Measurements from ENCODE around the gene CCDC192.

Gene CCDC192

DNA sequence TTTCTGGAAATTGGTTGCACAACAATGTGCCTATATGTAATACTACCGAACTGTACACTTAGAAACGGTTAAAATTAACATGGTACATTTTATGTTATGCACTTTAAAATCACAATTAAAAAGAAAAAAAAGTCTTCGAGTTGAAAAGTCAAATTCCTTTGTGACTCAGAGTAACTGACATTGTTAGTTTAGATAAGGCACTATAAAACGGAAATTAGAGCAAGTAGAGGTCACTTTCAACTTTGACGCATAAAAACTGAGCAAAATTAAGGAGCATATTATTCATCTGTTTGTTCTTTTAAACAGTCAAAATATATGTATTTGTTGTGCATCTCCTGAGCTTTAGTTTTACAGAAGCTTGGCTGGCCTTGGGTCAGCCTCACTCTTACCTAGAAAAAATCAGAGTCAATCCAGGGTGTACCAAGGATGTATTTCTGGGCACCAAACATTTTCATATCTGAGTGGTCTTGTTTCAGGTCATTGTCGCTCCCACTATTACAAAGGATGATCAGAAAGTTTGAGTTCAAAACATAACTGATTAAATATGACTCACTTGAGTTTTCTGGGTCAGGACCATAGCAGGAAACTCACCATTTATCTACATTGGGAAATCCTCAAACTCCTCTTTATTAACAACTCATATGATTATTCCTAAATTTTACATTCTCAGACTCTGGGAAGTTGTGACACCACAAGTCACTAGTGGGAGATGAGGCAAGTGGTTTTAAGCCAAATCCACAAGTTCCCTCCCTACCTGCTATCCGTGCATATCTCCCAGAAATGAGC, 160.6 kb downstream of the CCDC192 start:
- Histone ChIP-seq H3K9ac (ENCODE audit: low read length in 2 of 2) (no peak overlapping the region), H3K27me3 (ENCODE audit: control insufficient read depth in 1 of 2, insufficient read depth in 2 of 2, low read length in 2 of 2) (no peaks in the 10 kb centered on the region), H3K4me3 (ENCODE audit: low read length in 2 of 2) (no peak overlapping the region), H3K9me3 (ENCODE audit: control insufficient read depth in 2 of 2, low read length in 2 of 2) (no peaks in the 10 kb centered on the region), H3K27ac (ENCODE audit: low read length) (no peak overlapping the region), H3K4me1 (ENCODE audit: control insufficient read depth, insufficient read depth, low read length) (peaks cover under 1% of the 10 kb centered on the region), H3K36me3 (ENCODE audit: control insufficient read depth in 2 of 2, insufficient read depth in 2 of 2, low read length in 2 of 2) (no peaks in the 10 kb centered on the region)

DNA sequence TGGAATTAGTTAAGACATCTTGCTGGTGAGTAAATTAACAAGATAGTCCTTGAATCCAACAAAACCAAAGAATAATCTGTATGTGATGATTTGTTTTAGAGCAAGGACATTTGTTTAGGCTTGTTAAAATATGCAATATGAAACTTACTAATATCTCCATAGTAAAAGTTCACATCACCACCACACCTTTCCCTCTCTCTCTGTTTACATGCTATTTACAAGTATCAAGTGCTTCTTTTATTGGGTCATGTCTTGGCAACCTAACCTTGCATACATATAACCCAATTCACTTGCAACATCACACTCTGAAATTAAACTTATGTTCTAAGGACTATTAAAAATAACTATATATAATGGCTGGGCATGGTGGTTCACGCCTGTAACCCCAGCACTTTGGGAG, 161.3 kb downstream of the CCDC192 start:
- no peaks in the 10 kb centered on the region for H3K36me3 ChIP-seq (ENCODE audit: control insufficient read depth in 2 of 2, insufficient read depth in 2 of 2, low read length in 2 of 2)
- no peak overlapping the region for H3K9ac ChIP-seq (ENCODE audit: low read length in 2 of 2)
- no peak overlapping the region for H3K27ac ChIP-seq (ENCODE audit: low read length)
- H3K9me3 ChIP-seq (ENCODE audit: control insufficient read depth in 2 of 2, low read length in 2 of 2), result no peaks in the 10 kb centered on the region
- no peak overlapping the region for H3K4me3 ChIP-seq (ENCODE audit: low read length in 2 of 2)
- H3K4me1 ChIP-seq (ENCODE audit: control insufficient read depth, insufficient read depth, low read length), result no peaks in the 10 kb centered on the region
- no peaks in the 10 kb centered on the region for H3K27me3 ChIP-seq (ENCODE audit: control insufficient read depth in 1 of 2, insufficient read depth in 2 of 2, low read length in 2 of 2)

DNA sequence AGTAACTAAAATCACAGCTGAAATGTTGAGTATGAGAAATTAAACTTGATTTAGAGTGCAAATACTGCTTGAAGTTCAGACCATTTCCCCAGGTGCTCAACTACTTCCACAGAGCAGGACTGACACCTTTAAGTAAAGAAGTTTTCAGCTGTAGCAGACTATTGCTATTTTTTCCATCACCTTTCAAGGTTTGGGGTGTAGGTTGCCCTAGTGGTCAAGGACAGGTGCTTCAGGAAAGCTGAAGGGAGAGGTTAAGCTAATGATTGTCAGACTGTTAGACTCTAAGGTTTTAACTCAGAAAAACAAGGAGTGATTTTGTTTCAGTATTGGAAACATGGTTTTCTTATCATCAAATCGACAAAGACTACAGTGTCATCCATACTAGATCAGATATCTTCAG, 162.1 kb downstream of the CCDC192 start:
- H3K27ac ChIP-seq (ENCODE audit: low read length), result no peak overlapping the region
- H3K4me3 ChIP-seq (ENCODE audit: low read length in 2 of 2), result no peak overlapping the region
- no peaks in the 10 kb centered on the region for H3K4me1 ChIP-seq (ENCODE audit: control insufficient read depth, insufficient read depth, low read length)
- no peaks in the 10 kb centered on the region for H3K27me3 ChIP-seq (ENCODE audit: control insufficient read depth in 1 of 2, insufficient read depth in 2 of 2, low read length in 2 of 2)
- no peak overlapping the region for H3K9ac ChIP-seq (ENCODE audit: low read length in 2 of 2)
- no peaks in the 10 kb centered on the region for H3K36me3 ChIP-seq (ENCODE audit: control insufficient read depth in 2 of 2, insufficient read depth in 2 of 2, low read length in 2 of 2)
- H3K9me3 ChIP-seq (ENCODE audit: control insufficient read depth in 2 of 2, low read length in 2 of 2), result no peaks in the 10 kb centered on the region

DNA sequence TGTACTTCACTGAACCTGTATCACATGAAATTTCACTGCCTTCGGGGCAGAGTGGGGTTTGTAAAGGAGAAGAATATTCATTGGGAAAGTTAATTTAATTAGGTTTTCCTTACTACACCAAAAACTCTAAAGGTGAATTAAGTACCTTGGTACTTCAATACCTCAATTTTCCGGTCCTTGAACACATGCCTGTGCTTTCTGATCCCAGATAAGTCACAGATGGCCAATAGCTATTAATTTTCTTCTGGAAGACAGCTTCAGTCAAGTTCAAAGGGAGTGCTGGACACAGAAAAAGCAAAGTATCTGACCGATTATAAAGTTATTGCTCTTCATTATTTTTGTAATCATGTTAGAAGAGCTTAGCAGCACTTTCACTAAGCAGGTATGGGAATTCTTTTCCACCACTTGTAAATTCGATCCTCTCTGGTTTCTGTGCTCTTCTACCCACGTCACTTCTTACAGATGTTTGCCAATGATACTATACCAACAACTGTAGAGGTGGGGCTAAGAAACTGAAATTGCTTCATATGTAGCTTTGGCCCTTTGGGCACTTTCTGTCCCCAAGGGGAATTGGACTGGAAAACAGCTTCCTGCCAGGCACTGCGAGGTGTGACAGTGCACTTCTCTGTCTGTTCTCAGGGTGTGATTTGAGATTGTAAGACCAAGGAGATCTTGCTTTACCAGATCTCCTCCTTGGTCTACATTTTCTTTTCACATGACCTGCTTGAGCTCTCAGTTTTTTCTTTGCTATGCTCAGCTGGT, 164.0 kb downstream of the CCDC192 start:
- Histone ChIP-seq H3K4me1 (ENCODE audit: control insufficient read depth, insufficient read depth, low read length) (peaks cover 7% of the 10 kb centered on the region), H3K4me3 (ENCODE audit: low read length in 2 of 2) (no peak overlapping the region), H3K9ac (ENCODE audit: low read length in 2 of 2) (no peak overlapping the region), H3K9me3 (ENCODE audit: control insufficient read depth in 2 of 2, low read length in 2 of 2) (no peaks in the 10 kb centered on the region), H3K27ac (ENCODE audit: low read length) (no peak overlapping the region), H3K27me3 (ENCODE audit: control insufficient read depth in 1 of 2, insufficient read depth in 2 of 2, low read length in 2 of 2) (no peaks in the 10 kb centered on the region), H3K36me3 (ENCODE audit: control insufficient read depth in 2 of 2, insufficient read depth in 2 of 2, low read length in 2 of 2) (no peaks in the 10 kb centered on the region)

DNA sequence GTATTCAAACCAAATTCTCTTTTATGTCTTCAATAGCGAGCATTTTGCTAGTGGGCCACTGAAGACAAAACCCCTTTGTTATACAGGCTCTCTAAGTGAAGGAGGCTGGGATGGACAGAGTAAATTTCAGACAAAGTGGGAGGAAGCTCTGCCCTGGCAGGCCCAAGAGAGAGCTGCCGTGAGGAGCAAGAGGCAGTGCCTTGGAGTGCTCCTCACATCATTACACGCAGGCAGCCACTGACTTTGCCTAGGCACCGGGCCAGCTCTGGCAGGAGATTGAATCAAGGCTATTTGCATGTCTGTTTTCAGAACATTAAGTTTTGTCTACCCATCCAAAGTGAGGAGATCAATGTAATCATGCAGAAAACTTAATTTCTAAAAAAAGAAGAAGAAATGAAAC, 167.7 kb downstream of the CCDC192 start:
- peaks cover 13% of the 10 kb centered on the region for H3K4me1 ChIP-seq (ENCODE audit: control insufficient read depth, insufficient read depth, low read length)
- no peak overlapping the region for H3K9ac ChIP-seq (ENCODE audit: low read length in 2 of 2)
- H3K9me3 ChIP-seq (ENCODE audit: control insufficient read depth in 2 of 2, low read length in 2 of 2), result no peaks in the 10 kb centered on the region
- no peak overlapping the region for H3K27ac ChIP-seq (ENCODE audit: low read length)
- H3K27me3 ChIP-seq (ENCODE audit: control insufficient read depth in 1 of 2, insufficient read depth in 2 of 2, low read length in 2 of 2), result no peaks in the 10 kb centered on the region
- no peak overlapping the region for H3K4me3 ChIP-seq (ENCODE audit: low read length in 2 of 2)
- H3K36me3 ChIP-seq (ENCODE audit: control insufficient read depth in 2 of 2, insufficient read depth in 2 of 2, low read length in 2 of 2), result no peaks in the 10 kb centered on the region

DNA sequence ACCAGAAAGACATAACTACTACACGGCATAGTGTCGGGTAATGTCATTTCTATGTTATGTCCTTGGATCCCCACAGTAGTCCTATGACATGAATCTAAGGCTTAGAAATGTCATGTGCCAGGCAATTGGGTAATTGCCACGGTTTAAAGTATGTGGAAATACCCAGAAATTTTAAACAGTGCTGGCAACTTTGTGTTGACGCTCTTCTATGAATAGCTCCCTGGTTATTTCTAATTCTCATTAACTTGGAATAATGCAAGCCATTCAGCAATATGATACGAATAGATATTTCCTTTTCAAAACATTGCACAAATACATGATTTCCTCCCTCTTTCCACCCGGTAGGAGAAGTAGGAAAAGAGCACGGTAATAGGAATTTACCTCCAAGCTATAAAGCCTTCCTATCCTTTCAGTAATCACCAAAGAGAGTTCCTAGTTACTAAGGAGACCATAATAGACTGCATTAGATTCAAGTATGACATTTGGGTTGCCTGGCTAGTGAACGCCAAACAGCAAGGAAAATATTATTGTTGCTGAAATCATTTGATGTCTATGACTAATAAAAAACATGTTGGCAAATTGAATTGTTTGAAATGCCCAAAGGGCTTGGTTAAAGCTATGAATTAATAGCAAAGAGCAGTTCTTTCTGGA, 168.4 kb downstream of the CCDC192 start:
- Histone ChIP-seq H3K4me3 (ENCODE audit: low read length in 2 of 2) (no peak overlapping the region), H3K27ac (ENCODE audit: low read length) (peak overlapping the region; percentile 32), H3K27me3 (ENCODE audit: control insufficient read depth in 1 of 2, insufficient read depth in 2 of 2, low read length in 2 of 2) (no peaks in the 10 kb centered on the region), H3K4me1 (ENCODE audit: control insufficient read depth, insufficient read depth, low read length) (peaks cover 19% of the 10 kb centered on the region), H3K9ac (ENCODE audit: low read length in 2 of 2) (no peak overlapping the region), H3K36me3 (ENCODE audit: control insufficient read depth in 2 of 2, insufficient read depth in 2 of 2, low read length in 2 of 2) (no peaks in the 10 kb centered on the region), H3K9me3 (ENCODE audit: control insufficient read depth in 2 of 2, low read length in 2 of 2) (no peaks in the 10 kb centered on the region)

DNA sequence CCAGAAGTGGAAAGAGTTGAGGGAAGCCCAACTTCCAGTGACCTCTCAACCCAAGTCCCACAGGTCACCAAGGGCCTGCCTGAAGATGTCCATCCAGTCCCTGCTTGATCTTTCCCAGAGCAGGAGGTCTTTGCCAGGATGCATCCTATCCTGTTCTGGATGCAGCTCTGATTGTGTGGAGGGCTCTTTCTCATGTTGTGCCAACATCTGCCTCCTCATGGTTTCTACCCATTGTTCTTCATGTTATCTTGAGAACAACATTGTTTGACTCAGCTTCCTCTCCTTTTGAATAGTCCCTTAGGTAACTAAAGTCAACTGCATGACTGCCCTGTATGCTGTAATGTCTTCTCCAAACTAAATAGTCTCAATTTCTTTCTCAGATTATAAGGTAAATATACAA, 169.3 kb downstream of the CCDC192 start:
- H3K4me3 ChIP-seq (ENCODE audit: low read length in 2 of 2), result no peak overlapping the region
- no peaks in the 10 kb centered on the region for H3K27me3 ChIP-seq (ENCODE audit: control insufficient read depth in 1 of 2, insufficient read depth in 2 of 2, low read length in 2 of 2)
- no peaks in the 10 kb centered on the region for H3K36me3 ChIP-seq (ENCODE audit: control insufficient read depth in 2 of 2, insufficient read depth in 2 of 2, low read length in 2 of 2)
- no peaks in the 10 kb centered on the region for H3K9me3 ChIP-seq (ENCODE audit: control insufficient read depth in 2 of 2, low read length in 2 of 2)
- no peak overlapping the region for H3K9ac ChIP-seq (ENCODE audit: low read length in 2 of 2)
- no peak overlapping the region for H3K27ac ChIP-seq (ENCODE audit: low read length)
- peaks cover 19% of the 10 kb centered on the region for H3K4me1 ChIP-seq (ENCODE audit: control insufficient read depth, insufficient read depth, low read length)

DNA sequence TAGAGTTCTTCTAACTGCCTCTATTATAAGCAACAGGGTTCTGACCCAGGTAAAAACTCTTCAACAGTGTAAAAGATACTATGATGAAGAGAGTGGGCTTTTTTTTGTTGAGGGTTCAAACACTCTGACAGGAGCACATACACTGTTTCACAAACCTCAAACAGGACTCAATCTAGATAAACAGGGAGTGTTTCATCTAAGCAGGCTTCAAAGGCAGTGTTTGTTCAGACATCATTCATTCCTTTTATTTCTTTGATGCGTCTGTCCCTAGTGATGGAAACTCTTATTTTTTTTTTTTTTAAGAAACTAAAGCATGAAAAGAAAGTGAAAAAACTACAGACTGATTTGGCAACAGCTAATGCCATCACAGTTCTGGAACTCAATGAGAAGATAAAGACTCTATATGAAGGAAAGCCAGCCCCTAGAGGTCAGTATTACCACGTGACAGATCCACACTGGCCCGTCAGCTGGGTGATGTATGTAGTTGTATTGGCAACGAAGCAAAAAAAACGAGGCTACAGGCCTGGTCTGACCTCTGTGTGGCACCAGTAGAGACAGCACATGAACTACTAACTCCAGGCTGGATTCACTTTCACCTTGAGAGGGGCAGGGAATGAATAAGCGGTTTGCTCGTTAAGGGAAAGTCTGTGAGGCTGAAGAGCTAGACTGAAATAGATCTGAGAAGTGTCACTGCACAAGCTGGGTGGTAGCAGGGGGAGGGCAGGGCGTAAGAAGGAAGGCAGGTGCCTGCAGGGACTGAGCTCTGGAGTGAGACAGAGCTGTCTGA, 172.2 kb downstream of the CCDC192 start:
- peaks cover 19% of the 10 kb centered on the region for H3K4me1 ChIP-seq (ENCODE audit: control insufficient read depth, insufficient read depth, low read length)
- peak overlapping the region; percentile 11 to 47 for H3K4me3 ChIP-seq (ENCODE audit: low read length in 2 of 2)
- no peaks in the 10 kb centered on the region for H3K36me3 ChIP-seq (ENCODE audit: control insufficient read depth in 2 of 2, insufficient read depth in 2 of 2, low read length in 2 of 2)
- no peaks in the 10 kb centered on the region for H3K27me3 ChIP-seq (ENCODE audit: control insufficient read depth in 1 of 2, insufficient read depth in 2 of 2, low read length in 2 of 2)
- no peaks in the 10 kb centered on the region for H3K9me3 ChIP-seq (ENCODE audit: control insufficient read depth in 2 of 2, low read length in 2 of 2)
- peak overlapping the region; percentile 58 for H3K27ac ChIP-seq (ENCODE audit: low read length)
- peak overlapping the region in 1 of 2 donors; percentile 36 for H3K9ac ChIP-seq (ENCODE audit: low read length in 2 of 2)

DNA sequence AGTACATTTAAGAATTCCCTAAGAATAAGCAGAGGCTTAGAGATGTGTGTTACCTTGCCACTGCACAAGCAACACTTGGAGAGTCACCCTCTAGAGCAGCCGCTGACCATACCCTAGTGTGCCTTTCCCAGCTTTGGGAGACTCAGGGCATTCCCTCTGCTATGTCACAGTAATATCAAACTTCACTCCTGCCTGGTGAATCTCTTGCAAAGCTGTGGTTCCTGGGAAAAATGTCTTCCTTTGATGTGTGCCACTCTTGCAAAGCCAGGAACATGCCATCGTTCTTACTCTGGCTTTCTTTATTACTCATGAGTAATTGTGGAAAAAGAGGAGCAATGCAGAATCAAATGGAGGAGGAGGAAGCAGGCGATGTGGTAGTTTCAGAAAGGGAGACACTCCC, 173.2 kb downstream of the CCDC192 start:
- peaks cover 12% of the 10 kb centered on the region for H3K4me1 ChIP-seq (ENCODE audit: control insufficient read depth, insufficient read depth, low read length)
- H3K9me3 ChIP-seq (ENCODE audit: control insufficient read depth in 2 of 2, low read length in 2 of 2), result no peaks in the 10 kb centered on the region
- H3K27me3 ChIP-seq (ENCODE audit: control insufficient read depth in 1 of 2, insufficient read depth in 2 of 2, low read length in 2 of 2), result no peaks in the 10 kb centered on the region
- H3K27ac ChIP-seq (ENCODE audit: low read length), result no peak overlapping the region
- H3K36me3 ChIP-seq (ENCODE audit: control insufficient read depth in 2 of 2, insufficient read depth in 2 of 2, low read length in 2 of 2), result no peaks in the 10 kb centered on the region
- H3K4me3 ChIP-seq (ENCODE audit: low read length in 2 of 2), result peak overlapping the region in 1 of 2 donors; percentile 23
- H3K9ac ChIP-seq (ENCODE audit: low read length in 2 of 2), result no peak overlapping the region

DNA sequence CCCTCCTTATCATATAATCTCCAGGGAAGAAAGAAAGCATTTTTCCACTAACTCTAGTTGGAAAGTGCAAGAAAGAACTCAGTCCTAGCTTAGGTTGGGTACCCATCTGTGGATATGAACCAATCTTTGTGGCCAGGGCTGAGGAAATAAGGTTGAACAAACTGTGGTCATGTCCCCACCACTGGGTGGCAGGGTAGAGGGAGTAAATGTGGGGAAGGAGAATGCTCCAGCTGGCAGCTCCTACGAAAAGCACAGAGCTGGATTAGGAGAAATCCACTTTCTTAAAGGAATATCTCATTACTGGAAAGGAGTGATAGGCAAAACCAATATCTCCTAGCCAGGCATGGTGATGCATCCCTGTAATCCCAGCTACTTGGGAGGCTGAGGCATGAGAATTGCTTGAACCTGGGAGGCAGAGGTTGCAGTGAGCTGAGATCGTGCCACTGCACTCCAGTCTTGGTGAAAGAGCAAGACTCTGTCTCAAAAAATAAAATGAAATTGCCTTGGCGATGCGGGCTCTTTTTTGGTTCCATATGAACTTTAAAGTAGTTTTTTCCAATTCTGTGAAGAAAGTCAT, 175.1 kb downstream of the CCDC192 start:
- Histone ChIP-seq H3K27me3 (ENCODE audit: control insufficient read depth in 1 of 2, insufficient read depth in 2 of 2, low read length in 2 of 2) (no peaks in the 10 kb centered on the region), H3K36me3 (ENCODE audit: control insufficient read depth in 2 of 2, insufficient read depth in 2 of 2, low read length in 2 of 2) (no peaks in the 10 kb centered on the region), H3K9ac (ENCODE audit: low read length in 2 of 2) (no peak overlapping the region), H3K9me3 (ENCODE audit: control insufficient read depth in 2 of 2, low read length in 2 of 2) (no peaks in the 10 kb centered on the region), H3K4me3 (ENCODE audit: low read length in 2 of 2) (no peak overlapping the region), H3K27ac (ENCODE audit: low read length) (no peak overlapping the region), H3K4me1 (ENCODE audit: control insufficient read depth, insufficient read depth, low read length) (peaks cover 12% of the 10 kb centered on the region)
